ENCODE results near the gene SIAH2.

GRCh38 chr3:150764967-150765366 is 2.0 kb upstream of the SIAH2 start:
- TF ChIP-seq POLR2AphosphoS5 (IDR thresholded peaks at IDR 0.05) (no peak), POLR2A (IDR thresholded peaks at IDR 0.05) (no peak), EP300 (IDR thresholded peaks at IDR 0.05; ENCODE audit: low read depth) (no peak)
- TF ChIP-seq, protein P1, sequence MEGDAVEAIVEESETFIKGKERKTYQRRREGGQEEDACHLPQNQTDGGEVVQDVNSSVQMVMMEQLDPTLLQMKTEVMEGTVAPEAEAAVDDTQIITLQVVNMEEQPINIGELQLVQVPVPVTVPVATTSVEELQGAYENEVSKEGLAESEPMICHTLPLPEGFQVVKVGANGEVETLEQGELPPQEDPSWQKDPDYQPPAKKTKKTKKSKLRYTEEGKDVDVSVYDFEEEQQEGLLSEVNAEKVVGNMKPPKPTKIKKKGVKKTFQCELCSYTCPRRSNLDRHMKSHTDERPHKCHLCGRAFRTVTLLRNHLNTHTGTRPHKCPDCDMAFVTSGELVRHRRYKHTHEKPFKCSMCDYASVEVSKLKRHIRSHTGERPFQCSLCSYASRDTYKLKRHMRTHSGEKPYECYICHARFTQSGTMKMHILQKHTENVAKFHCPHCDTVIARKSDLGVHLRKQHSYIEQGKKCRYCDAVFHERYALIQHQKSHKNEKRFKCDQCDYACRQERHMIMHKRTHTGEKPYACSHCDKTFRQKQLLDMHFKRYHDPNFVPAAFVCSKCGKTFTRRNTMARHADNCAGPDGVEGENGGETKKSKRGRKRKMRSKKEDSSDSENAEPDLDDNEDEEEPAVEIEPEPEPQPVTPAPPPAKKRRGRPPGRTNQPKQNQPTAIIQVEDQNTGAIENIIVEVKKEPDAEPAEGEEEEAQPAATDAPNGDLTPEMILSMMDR (IDR thresholded peaks at IDR 0.05) = no peak

Data from transverse colon (tissue), 4 donors.